Glomerular endothelial cell (primary cell): ENCODE results near the gene PHF10. TPM values are rescaled to one million over a fixed set of nuclear protein-coding genes. Genes with fewer than 3 reads are reported as not detected.
"Not testable (repeated sequence)": the region's sequence is repeated elsewhere in the genome, so short reads cannot be mapped to it uniquely, and the experiment has no call there.

ENCODE experiments used
- DNase-seq: peaks from one replicate; pipeline ENCODE4 v3.0.0-alpha.2; 2011; ENCODE audit warnings: low read depth, low spot score; ENCODE audit errors: extremely low read depth
- total RNA-seq: library from RNA; depleted of rRNA; stranded (reverse); fragments of >200 nt; gene quantifications from 2 replicates; pipeline ENCODE4 v1.2.3, GENCODE V29; 2015

PHF10 gene
- total RNA-seq = 39.5 and 70.3 TPM in 2 replicates

DNA sequence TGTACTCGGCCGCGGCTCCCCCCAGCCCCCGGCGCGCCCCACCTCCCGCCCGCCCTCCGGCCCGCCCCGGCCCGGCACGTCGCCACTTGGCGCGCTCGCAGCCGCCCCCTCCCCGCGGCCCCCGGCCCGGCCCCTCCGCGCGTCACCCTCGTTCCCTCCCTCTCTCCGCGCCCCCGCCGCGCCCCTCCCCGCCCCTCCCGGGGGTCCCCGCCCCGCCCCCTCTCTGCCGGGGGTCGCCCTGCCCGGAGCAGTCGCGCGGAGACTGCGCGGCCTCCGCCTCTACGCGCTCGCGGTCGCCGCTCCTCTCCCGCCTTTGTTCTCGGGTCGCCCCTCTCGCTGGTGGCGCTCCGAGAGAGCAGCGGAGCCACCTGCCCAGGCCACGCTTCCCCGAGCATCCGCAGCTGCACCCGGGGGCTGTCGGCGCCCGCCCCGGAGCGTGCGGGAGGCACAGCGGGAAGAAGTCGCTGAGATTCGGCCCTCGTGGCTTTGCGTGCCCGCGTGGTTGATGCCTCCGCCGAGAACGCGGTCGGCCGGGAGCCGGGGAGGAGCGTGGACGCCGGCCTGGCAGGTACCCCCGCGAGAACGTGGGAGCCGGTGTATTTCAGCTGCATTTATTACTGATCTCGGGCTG is at the start of gene PHF10:
Gene PHF10 (minus strand): TSS at position 7 of the 631 bp plus-strand sequence. CDS start 569 bp downstream, outside the sequence.
- no peak for DNase-seq

- no peak for DNase-seq
These were observed 42.8 kb upstream of the PHF10 start for GRCh38 chr6:169766921-169767736.

DNA sequence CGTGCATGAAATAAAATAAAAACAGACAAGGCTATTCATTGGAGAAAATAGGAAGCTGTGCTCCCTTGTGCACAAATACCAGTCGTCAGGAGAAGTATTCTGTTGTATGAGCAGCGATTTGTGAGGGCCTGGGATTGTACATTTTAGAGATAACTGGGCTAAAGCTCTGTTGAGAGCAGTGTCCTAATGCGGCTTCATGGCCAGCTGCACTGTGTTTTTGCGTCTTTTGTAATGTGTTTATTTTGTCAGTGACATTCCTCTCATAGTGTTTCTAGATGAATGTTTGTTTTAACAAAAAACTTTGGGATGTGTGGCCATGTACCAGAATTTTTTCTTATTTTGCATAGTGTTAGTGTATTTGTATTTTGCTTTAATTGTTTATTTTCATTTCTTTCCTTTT is 41.9 kb upstream of the PHF10 start:
- no peak for DNase-seq

DNA sequence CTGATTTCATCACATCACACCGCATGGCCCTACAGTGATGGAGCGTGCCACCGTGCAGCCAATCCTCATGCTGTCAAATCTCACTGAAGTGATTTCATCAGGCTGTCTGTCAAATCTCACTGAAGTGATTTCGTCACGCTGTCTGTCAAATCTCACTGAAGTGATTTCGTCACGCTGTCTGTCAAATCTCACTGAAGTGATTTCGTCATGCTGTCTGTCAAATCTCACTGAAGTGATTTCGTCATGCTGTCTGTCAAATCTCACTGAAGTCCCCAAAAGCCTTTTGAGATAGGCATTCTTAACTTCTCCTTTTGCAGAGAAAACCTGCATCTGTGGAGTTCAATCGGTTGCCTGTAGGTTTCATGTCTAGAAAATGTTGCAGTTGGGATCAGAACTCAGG is 41.5 kb upstream of the PHF10 start:
- not testable (repeated sequence) for DNase-seq

- no peak for DNase-seq
These were observed 39.6 kb upstream of the PHF10 start for GRCh38 chr6:169763881-169764280.

GRCh38 chr6:169763308-169763707 is 39.0 kb upstream of the PHF10 start:
- DNase-seq = no peak

GRCh38 chr6:169755162-169755561 is 30.9 kb upstream of the PHF10 start:
- DNase-seq = no peak

GRCh38 chr6:169752074-169752623 is 27.8 kb upstream of the PHF10 start:
- no peak for DNase-seq

- DNase-seq = peak; percentile 37
These were observed 27.2 kb upstream of the PHF10 start, which contains the start of the genes DYNLT2 and ERMARD for GRCh38 chr6:169751242-169752073. Gene DYNLT2, minus strand, starts transcription at chr6:169751572. Its CDS starts 114 bp downstream, at chr6:169751458. Gene ERMARD, plus strand, starts transcription at chr6:169751622. Its CDS starts 36 bp downstream, at chr6:169751658.

- no peak for DNase-seq
These were observed 22.3 kb upstream of the PHF10 start for GRCh38 chr6:169746556-169746955.

- DNase-seq = no peak
These were observed 21.1 kb upstream of the PHF10 start for GRCh38 chr6:169745405-169745804.

GRCh38 chr6:169741344-169741743 is 17.0 kb upstream of the PHF10 start:
- no peak for DNase-seq

DNA sequence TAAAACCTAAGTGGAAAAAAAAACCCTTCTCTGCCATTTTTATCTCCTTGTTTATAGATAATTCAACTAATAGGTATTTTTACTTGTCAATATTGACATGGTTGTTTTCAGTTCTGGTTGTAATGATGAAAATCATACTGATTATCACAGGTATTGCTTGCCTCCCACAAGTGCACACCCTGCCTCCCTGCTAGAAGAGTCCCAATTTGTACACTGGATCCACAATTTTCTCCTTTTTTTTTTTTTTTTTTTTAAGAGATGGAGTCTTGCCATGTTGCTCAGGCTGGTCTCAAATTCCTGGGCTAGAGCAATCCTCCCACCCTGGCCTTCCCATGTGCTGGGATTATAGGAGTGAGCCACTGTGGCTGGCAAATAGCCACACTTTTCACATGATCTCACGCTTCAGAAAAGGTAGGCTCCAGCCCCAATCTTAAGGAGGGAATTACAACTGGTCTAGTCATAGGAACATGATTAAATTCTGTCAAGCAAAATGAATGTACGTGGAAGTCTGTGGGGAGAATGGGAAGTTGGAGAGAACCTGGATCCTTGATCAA is 14.8 kb upstream of the PHF10 start:
- no peak for DNase-seq

DNA sequence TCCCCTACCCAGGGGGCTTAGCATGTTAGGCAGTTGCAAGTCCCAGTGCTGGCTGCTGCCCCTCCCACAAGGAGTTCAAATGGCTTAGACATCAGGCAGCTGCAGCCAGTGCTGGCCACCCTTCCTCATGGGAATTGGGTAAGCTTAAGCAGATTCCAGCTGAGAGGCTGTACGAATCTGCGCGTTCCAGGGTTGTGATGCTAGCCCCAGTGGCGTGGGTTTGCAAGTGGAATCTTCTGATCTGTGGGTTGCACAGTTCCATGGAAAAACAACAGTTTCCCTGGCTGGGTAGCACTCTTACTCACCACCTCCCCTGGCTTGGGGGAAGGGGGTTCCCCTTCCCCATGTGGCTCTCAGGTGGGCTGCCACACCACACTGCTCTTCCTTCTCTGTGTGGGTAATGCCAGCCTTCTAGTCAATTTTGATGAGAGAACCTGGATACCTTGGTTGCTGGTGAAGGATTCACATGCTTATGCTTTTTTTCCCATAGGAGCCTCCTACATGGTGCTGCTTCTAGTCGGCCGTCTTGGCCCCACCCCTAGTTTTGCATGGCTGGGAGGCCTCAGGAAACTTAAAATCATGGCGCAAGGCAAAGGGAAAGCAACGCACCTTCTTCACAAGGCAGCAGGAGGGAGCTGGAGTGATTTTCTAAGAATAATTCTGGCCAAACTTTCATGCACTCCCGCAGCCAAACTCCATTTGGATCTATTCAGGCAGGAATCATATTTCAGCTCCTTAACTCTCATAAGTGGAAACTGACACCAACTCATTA is 14.1 kb upstream of the PHF10 start:
- no peak for DNase-seq

GRCh38 chr6:169729961-169730360 is 5.7 kb upstream of the PHF10 start:
- DNase-seq = no peak

- no peak for DNase-seq
These were observed 2.7 kb upstream of the PHF10 start for GRCh38 chr6:169726963-169727362.

DNA sequence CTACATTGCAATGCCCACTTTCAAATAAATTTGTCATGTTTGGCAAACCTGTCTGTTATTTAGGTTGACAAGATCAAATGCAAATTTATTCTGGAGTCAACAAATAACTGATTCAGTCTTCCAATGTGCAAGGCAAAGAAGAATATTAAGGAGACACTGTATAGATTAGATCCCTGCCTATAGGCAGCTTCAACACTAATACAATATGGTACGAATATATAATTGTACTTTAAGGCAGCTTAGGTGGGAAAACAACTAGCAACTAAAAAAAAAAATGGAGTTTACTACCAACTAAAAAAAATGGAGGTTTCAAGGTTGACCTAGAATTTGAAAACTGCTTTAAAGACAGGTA is 1.7 kb upstream of the PHF10 start:
- no peak for DNase-seq

DNA sequence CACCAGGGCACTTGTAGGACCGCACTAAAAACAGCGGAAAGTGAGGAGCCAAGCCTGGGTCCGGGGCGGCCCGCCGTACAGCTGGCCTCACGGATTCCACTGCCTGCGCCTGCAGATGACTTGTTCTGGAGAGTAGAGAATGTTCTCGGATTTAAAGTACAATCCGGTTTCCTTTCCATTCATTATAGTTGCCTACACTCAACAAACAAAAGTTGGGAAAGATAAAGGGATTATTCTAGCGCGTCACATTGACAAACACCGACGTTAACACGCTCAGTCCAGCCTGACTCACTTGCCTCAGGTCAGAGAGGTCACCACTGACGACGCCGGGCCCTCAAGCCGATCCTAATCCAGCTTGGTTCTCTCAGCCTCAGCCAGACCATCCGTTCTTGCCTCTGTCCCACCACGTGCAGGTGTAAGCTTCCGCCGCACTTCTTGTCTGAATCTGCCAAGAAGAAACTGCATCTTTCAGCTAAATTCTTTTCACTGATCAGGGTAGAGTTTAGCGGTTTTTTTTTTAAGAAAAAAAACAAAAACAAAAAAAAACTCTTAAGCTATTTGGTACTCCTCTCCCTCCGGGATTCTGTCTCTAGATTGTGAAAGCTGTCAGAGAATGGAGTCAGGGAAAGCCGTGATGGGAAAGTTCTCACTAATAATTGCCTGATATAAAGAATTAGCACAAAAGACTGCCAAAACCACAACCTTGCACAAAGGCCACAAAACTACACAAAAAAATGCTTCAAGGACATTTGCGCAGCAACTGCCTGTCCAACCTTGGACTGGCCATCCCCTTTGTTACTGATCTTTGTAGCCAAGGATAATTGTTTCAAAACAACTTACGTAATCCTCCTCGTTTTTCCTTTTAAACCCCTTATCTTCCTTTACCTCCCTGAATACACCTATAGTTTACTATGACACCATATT is 1.1 kb upstream of the PHF10 start:
- peak; percentile 75 for DNase-seq

DNA sequence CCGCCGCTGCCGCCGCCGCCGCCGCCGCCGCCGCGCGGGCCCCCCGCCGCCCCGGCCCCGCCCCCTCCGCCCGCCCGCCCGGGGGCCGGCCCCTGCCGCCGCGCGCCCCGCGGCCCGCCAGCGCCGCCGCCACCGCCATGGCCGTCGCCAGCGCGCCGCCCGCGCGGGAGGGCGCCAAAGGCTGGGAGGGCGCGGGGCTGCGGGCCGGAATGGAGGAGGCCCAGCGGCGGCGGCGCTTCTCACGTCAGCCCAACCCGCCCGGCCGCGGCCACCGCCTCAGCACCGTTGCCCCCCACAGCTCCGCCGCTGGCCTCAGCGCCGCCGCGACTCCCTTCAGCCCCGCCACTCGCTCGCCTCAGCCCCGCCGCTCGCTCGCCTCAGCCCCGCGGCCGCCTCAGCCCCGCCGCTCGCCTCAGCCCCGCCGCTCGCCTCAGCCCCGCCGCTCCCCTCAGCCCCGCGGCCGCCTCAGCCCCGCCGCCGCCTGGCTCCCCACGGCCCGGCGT is 258 bp downstream of the PHF10 start:
- no peak for DNase-seq
